ENCODE results near the gene TP53BP2. TPM values are rescaled to one million over a fixed set of nuclear protein-coding genes. Genes with fewer than 3 reads are reported as not detected.
A peak's percentile ranks its signal among the peaks of the same experiment; 100 is the strongest.
"Not testable (repeated sequence)": the region's sequence is repeated elsewhere in the genome, so short reads cannot be mapped to it uniquely, and the experiment has no call there.

Gene TP53BP2
- total RNA-seq, 2 donors from 2014 or later = 53.6 to 59.8 TPM

DNA sequence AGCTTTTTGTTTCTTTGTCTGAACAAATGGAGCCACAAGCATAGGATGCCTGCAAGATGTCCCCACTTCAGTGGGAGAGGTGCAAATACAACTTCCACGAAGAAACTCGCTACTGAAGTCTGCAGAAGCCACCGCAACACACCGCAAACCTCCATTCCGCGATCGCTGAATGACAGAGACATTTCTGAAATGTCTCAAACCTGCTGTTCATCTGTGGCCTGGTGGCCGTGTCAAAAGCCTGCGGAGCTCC is 1.0 kb downstream of the TP53BP2 start:
- peak overlapping the region; percentile 76 for H3K9ac ChIP-seq (ENCODE audit: extremely low read depth, low read length, poor library complexity, severe bottlenecking)
- H3K27ac ChIP-seq (ENCODE audit: low read depth, low read length) = peak overlapping the region; percentile 97
- peaks cover 3% of the 10 kb centered on the region for H3K27me3 Mint-ChIP-seq (ENCODE audit: insufficient read depth)
- no peaks in the 10 kb centered on the region for H3K9me3 Mint-ChIP-seq
- peaks cover 3% of the 10 kb centered on the region for H3K36me3 Mint-ChIP-seq (ENCODE audit: low read depth)
- H3K9me3 ChIP-seq (ENCODE audit: control insufficient read depth, low read length) = no peaks in the 10 kb centered on the region
- no peaks in the 10 kb centered on the region for H3K36me3 ChIP-seq (ENCODE audit: control insufficient read depth, insufficient read depth, low read length)
- H3K4me1 Mint-ChIP-seq = peaks cover 25% of the 10 kb centered on the region
- TF ChIP-seq, protein P1, sequence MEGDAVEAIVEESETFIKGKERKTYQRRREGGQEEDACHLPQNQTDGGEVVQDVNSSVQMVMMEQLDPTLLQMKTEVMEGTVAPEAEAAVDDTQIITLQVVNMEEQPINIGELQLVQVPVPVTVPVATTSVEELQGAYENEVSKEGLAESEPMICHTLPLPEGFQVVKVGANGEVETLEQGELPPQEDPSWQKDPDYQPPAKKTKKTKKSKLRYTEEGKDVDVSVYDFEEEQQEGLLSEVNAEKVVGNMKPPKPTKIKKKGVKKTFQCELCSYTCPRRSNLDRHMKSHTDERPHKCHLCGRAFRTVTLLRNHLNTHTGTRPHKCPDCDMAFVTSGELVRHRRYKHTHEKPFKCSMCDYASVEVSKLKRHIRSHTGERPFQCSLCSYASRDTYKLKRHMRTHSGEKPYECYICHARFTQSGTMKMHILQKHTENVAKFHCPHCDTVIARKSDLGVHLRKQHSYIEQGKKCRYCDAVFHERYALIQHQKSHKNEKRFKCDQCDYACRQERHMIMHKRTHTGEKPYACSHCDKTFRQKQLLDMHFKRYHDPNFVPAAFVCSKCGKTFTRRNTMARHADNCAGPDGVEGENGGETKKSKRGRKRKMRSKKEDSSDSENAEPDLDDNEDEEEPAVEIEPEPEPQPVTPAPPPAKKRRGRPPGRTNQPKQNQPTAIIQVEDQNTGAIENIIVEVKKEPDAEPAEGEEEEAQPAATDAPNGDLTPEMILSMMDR (conservative IDR thresholded peaks at IDR 0.05) = no peak
- peak overlapping the region; percentile 97 for H3K27ac Mint-ChIP-seq
- H3K4me3 ChIP-seq (ENCODE audit: low read length) = peak overlapping the region; percentile 95
- WGBS, 2 experiments (ENCODE audit: insufficient coverage in 1 of 2, insufficient read length in 1 of 2) = 0 to 1% methylated on average over 2 to 9 of the region's 9 CpGs
- H3K4me1 ChIP-seq (ENCODE audit: control insufficient read depth, insufficient read depth, low read length) = peaks cover 3% of the 10 kb centered on the region
- no peaks in the 10 kb centered on the region for H3K27me3 ChIP-seq (ENCODE audit: control insufficient read depth, insufficient read depth, low read length, poor library complexity, severe bottlenecking)
- H3K4me3 Mint-ChIP-seq = peak overlapping the region; percentile 96
- peak; percentile 68 for DNase-seq

DNA sequence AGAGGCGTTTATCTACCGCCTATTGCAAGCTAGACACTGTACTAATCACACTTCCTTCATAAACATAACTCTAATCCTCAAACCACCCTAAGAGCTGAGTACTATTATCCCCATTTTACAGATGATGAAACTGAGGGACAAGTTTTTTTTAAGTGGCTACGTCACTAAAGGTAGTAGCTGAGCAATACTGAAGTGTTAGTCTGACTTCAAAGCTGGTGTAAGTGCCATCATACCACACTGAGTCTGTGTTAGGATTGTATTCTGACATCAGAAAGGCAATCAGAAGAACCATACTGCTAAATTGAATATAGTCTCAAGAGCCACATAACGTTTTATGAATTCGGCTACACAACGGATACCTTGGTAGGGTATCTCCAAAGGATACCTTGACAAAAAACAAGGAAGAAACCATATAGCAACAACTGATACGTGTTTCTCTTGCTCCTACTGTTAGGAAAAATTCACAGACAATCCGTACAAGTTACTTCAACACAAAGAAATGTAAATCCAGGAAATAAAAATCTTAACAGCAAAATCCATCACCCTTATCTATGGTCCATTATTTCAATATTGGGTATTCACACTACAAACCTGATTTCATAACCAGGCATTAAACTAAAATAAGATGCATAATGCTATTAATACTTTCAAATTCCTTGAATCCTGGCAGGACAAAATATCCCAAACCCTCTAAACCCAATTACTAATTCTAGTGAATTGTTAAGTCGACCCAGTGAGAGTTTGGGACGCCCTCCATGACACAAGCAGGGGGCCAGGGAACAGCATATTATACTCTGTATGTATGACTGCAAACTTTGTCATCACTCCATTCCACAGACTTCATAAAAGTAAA is 1.6 kb downstream of the TP53BP2 start:
- TF ChIP-seq, protein P1 (conservative IDR thresholded peaks at IDR 0.05) = no peak
- 61 to 69% methylated on average over 10 of the region's 10 CpGs for WGBS, 2 experiments (ENCODE audit: insufficient coverage in 1 of 2, insufficient read length in 1 of 2)
- peak overlapping the region; percentile 76 for H3K9ac ChIP-seq (ENCODE audit: extremely low read depth, low read length, poor library complexity, severe bottlenecking)
- peak overlapping the region; percentile 95 for H3K4me3 ChIP-seq (ENCODE audit: low read length)
- H3K36me3 ChIP-seq (ENCODE audit: control insufficient read depth, insufficient read depth, low read length) = no peaks in the 10 kb centered on the region
- H3K4me3 Mint-ChIP-seq = peak overlapping the region; percentile 96
- no peaks in the 10 kb centered on the region for H3K27me3 Mint-ChIP-seq (ENCODE audit: insufficient read depth)
- H3K9me3 ChIP-seq (ENCODE audit: control insufficient read depth, low read length) = no peaks in the 10 kb centered on the region
- no peak for DNase-seq
- H3K27ac Mint-ChIP-seq = no peak overlapping the region
- H3K27ac ChIP-seq (ENCODE audit: low read depth, low read length) = no peak overlapping the region
- H3K27me3 ChIP-seq (ENCODE audit: control insufficient read depth, insufficient read depth, low read length, poor library complexity, severe bottlenecking) = no peaks in the 10 kb centered on the region
- peaks cover 25% of the 10 kb centered on the region for H3K4me1 Mint-ChIP-seq
- no peaks in the 10 kb centered on the region for H3K9me3 Mint-ChIP-seq
- peaks cover 3% of the 10 kb centered on the region for H3K36me3 Mint-ChIP-seq (ENCODE audit: low read depth)
- peaks cover 3% of the 10 kb centered on the region for H3K4me1 ChIP-seq (ENCODE audit: control insufficient read depth, insufficient read depth, low read length)

DNA sequence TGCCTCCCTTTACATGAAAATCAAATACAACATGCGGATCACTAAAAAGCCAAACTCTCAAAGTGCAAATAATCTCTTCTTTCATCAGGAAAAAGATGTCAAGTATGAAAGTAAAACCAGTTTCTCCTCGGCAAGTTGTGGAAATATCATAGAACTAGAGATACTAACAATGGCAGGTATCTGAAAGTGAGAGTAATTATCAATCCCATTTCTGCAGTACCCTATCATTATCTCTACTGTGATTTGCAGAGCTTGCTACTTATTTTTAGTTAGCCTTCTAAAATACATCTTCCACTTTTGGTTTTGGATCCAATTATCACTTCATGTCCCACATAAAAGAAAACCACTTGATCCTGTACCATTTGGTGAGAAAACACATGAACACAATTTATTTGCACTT is 3.0 kb downstream of the TP53BP2 start:
- WGBS, 2 experiments (ENCODE audit: insufficient coverage in 1 of 2, insufficient read length in 1 of 2) = 89 to 100% methylated on average over 1 to 2 of the region's 2 CpGs
- H3K4me1 ChIP-seq (ENCODE audit: control insufficient read depth, insufficient read depth, low read length) = peaks cover 12% of the 10 kb centered on the region
- H3K9me3 ChIP-seq (ENCODE audit: control insufficient read depth, low read length) = no peaks in the 10 kb centered on the region
- no peaks in the 10 kb centered on the region for H3K27me3 ChIP-seq (ENCODE audit: control insufficient read depth, insufficient read depth, low read length, poor library complexity, severe bottlenecking)
- H3K9ac ChIP-seq (ENCODE audit: extremely low read depth, low read length, poor library complexity, severe bottlenecking) = no peak overlapping the region
- H3K27ac ChIP-seq (ENCODE audit: low read depth, low read length) = no peak overlapping the region
- no peak overlapping the region for H3K4me3 Mint-ChIP-seq
- H3K9me3 Mint-ChIP-seq = no peaks in the 10 kb centered on the region
- no peaks in the 10 kb centered on the region for H3K27me3 Mint-ChIP-seq (ENCODE audit: insufficient read depth)
- H3K36me3 ChIP-seq (ENCODE audit: control insufficient read depth, insufficient read depth, low read length) = no peaks in the 10 kb centered on the region
- no peak for DNase-seq
- peak overlapping the region; percentile 95 for H3K4me3 ChIP-seq (ENCODE audit: low read length)
- TF ChIP-seq, protein P1 (conservative IDR thresholded peaks at IDR 0.05) = no peak
- H3K36me3 Mint-ChIP-seq (ENCODE audit: low read depth) = peaks cover 3% of the 10 kb centered on the region
- H3K4me1 Mint-ChIP-seq = peaks cover 39% of the 10 kb centered on the region
- H3K27ac Mint-ChIP-seq = no peak overlapping the region

DNA sequence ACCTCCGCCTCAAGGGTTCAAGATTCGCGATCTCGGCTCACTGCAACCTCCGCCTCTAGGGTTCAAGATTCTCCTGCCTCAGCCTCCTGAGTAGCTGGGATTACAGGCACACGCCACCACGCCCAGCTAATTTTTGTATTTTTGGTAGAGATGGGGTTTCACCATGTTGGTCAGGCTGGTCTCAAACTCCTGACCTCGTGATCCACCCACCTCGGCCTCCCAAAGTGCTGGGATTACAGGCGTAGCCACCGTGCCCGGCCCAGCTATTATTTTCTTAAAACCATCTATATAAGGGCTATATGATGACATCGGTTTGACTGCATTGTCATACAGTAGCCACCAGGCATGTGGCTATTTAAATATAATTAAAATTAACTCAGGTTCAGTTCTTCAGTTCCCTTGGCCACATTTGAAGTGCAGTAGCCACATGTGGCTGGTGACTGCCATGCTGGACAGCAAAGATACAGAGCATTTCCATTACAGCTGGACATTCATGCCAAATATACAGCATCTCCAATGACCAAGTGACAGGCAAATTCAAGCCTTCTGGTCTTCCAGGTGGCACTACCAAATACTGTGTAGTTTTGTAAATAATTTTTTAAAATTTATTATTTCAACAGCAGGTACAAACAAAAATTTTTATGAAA is 3.6 kb downstream of the TP53BP2 start:
- not testable (repeated sequence) for H3K9me3 Mint-ChIP-seq; H3K9ac ChIP-seq (ENCODE audit: extremely low read depth, low read length, poor library complexity, severe bottlenecking); H3K27ac Mint-ChIP-seq; H3K9me3 ChIP-seq (ENCODE audit: control insufficient read depth, low read length); H3K27me3 ChIP-seq (ENCODE audit: control insufficient read depth, insufficient read depth, low read length, poor library complexity, severe bottlenecking); H3K4me3 Mint-ChIP-seq; H3K4me3 ChIP-seq (ENCODE audit: low read length); DNase-seq; H3K27ac ChIP-seq (ENCODE audit: low read depth, low read length); H3K36me3 ChIP-seq (ENCODE audit: control insufficient read depth, insufficient read depth, low read length); H3K36me3 Mint-ChIP-seq (ENCODE audit: low read depth); H3K27me3 Mint-ChIP-seq (ENCODE audit: insufficient read depth)
- peaks cover 42% of the 10 kb centered on the region for H3K4me1 Mint-ChIP-seq
- peaks cover 18% of the 10 kb centered on the region for H3K4me1 ChIP-seq (ENCODE audit: control insufficient read depth, insufficient read depth, low read length)
- WGBS, 2 experiments (ENCODE audit: insufficient coverage in 1 of 2, insufficient read length in 1 of 2) = 95 to 97% methylated on average over 5 to 13 of the region's 13 CpGs

Measured in endodermal cell (in vitro differentiated cells).